Endothelial cell (in vitro differentiated cells): ENCODE measurements around the gene SEPTIN11. TPM values are rescaled to one million over a fixed set of nuclear protein-coding genes. Genes with fewer than 3 reads are reported as not detected.

Experiments used
- DNase-seq: peaks from one replicate; pipeline ENCODE4 v3.0.0; 2021; ENCODE audit warnings: low spot score
- H3K27ac Mint-ChIP-seq: one replicate; pipeline ENCODE4 v1.8.0; 2021; ENCODE audit warnings: mixed read lengths, inconsistent platforms; ENCODE audit not compliant: unreplicated experiment
- H3K27me3 Mint-ChIP-seq: one replicate; pipeline ENCODE4 v1.8.0; 2021; ENCODE audit warnings: mild to moderate bottlenecking, moderate library complexity, mixed read lengths, inconsistent platforms; ENCODE audit not compliant: unreplicated experiment
- H3K36me3 Mint-ChIP-seq: one replicate; pipeline ENCODE4 v1.8.0; 2021; ENCODE audit warnings: mild to moderate bottlenecking, low read depth, mixed read lengths, inconsistent platforms; ENCODE audit not compliant: unreplicated experiment
- H3K4me1 Mint-ChIP-seq: one replicate; pipeline ENCODE4 v1.8.0; 2021; ENCODE audit warnings: mild to moderate bottlenecking, mixed read lengths, inconsistent platforms; ENCODE audit not compliant: unreplicated experiment
- H3K4me3 Mint-ChIP-seq: one replicate; pipeline ENCODE4 v1.8.0; 2021; ENCODE audit warnings: mild to moderate bottlenecking, mixed read lengths, inconsistent platforms; ENCODE audit not compliant: unreplicated experiment
- H3K9me3 Mint-ChIP-seq: one replicate; pipeline ENCODE4 v1.8.0; 2021; ENCODE audit warnings: mixed read lengths, inconsistent platforms; ENCODE audit not compliant: unreplicated experiment
- CTCF ChIP-seq: fragments of 200-600 bp; sonication (generic); IDR thresholded peaks from one replicate; pipeline ENCODE4 v1.5.0; 2021; ENCODE audit warnings: antibody characterized with exemption; ENCODE audit not compliant: unreplicated experiment
- total RNA-seq: library from RNA; stranded (reverse); fragmentation: NEBNext Ultra II Directional; extraction: Animal tissue kit (Norgen Biotek cat#: 25700); gene quantifications from one replicate; pipeline ENCODE4 v1.2.1, GENCODE V29; 2021; ENCODE audit not compliant: unreplicated experiment

The SEPTIN11 gene
- total RNA-seq, 1 donor from 2014 or later = 331 TPM

GRCh38 chr4:76931576-76932276, 17.8 kb upstream of the SEPTIN11 start:
- Mint-ChIP-seq H3K36me3 (no peaks in the 10 kb centered on the region), H3K4me1 (peaks cover 8% of the 10 kb centered on the region), H3K4me3 (no peak overlapping the region), H3K27ac (no peak overlapping the region), H3K27me3 (no peaks in the 10 kb centered on the region), H3K9me3 (no peaks in the 10 kb centered on the region)
- no peak for TF ChIP-seq CTCF
- DNase-seq = no peak

- no peak overlapping the region for H3K27ac Mint-ChIP-seq
- no peak overlapping the region for H3K4me3 Mint-ChIP-seq
- no peaks in the 10 kb centered on the region for H3K36me3 Mint-ChIP-seq
- H3K27me3 Mint-ChIP-seq = no peaks in the 10 kb centered on the region
- H3K4me1 Mint-ChIP-seq = peaks cover 10% of the 10 kb centered on the region
- H3K9me3 Mint-ChIP-seq = no peaks in the 10 kb centered on the region
- no peak for TF ChIP-seq CTCF
- no peak for DNase-seq
Measured at GRCh38 chr4:76939184-76939583, 10.4 kb upstream of the SEPTIN11 start.

- no peak for TF ChIP-seq CTCF
- Mint-ChIP-seq H3K4me1 (peaks cover 5% of the 10 kb centered on the region), H3K4me3 (no peak overlapping the region), H3K9me3 (no peaks in the 10 kb centered on the region), H3K27me3 (no peaks in the 10 kb centered on the region), H3K27ac (no peak overlapping the region), H3K36me3 (no peaks in the 10 kb centered on the region)
- DNase-seq = no peak
Measured at GRCh38 chr4:76943129-76943620, 6.4 kb upstream of the SEPTIN11 start.

- DNase-seq = no peak
- H3K36me3 Mint-ChIP-seq = no peaks in the 10 kb centered on the region
- no peaks in the 10 kb centered on the region for H3K27me3 Mint-ChIP-seq
- no peak overlapping the region for H3K27ac Mint-ChIP-seq
- no peak for TF ChIP-seq CTCF
- H3K4me1 Mint-ChIP-seq = peaks cover 9% of the 10 kb centered on the region
- no peak overlapping the region for H3K4me3 Mint-ChIP-seq
- no peaks in the 10 kb centered on the region for H3K9me3 Mint-ChIP-seq
Measured at GRCh38 chr4:76943790-76944189, 5.8 kb upstream of the SEPTIN11 start.

- TF ChIP-seq CTCF = no peak
- Mint-ChIP-seq H3K9me3 (no peaks in the 10 kb centered on the region), H3K27me3 (peaks cover 7% of the 10 kb centered on the region), H3K4me1 (peaks cover 22% of the 10 kb centered on the region), H3K4me3 (peak overlapping the region; percentile 53), H3K36me3 (peaks cover 7% of the 10 kb centered on the region), H3K27ac (no peak overlapping the region)
- DNase-seq = no peak
Measured at GRCh38 chr4:76947369-76947768, 2.2 kb upstream of the SEPTIN11 start.
